ENCODE results near the gene MEF2A.
"Not testable (repeated sequence)": the region's sequence is repeated elsewhere in the genome, so short reads cannot be mapped to it uniquely, and the experiment has no call there.

The MEF2A gene

GRCh38 chr15:99727330-99727729 lies 161.5 kb downstream of the MEF2A start:
- no peak for FAIRE-seq
- no peak for DNase-seq (ENCODE audit: low spot score)

GRCh38 chr15:99727733-99728132 lies 161.9 kb downstream of the MEF2A start:
- FAIRE-seq (no peak), DNase-seq (ENCODE audit: low spot score) (no peak)

GRCh38 chr15:99728916-99729315 lies 163.1 kb downstream of the MEF2A start:
- FAIRE-seq (no peak), DNase-seq (ENCODE audit: low spot score) (no peak)

GRCh38 chr15:99729327-99729726 lies 163.5 kb downstream of the MEF2A start:
- DNase-seq (ENCODE audit: low spot score) (no peak), FAIRE-seq (no peak)

GRCh38 chr15:99729920-99730319 lies 164.1 kb downstream of the MEF2A start:
- FAIRE-seq (no peak), DNase-seq (ENCODE audit: low spot score) (no peak)

GRCh38 chr15:99731336-99732123 lies 165.7 kb downstream of the MEF2A start:
- FAIRE-seq: no peak
- DNase-seq (ENCODE audit: low spot score): no peak

GRCh38 chr15:99732124-99732750 lies 166.5 kb downstream of the MEF2A start:
- DNase-seq (ENCODE audit: low spot score): no peak
- no peak for FAIRE-seq

GRCh38 chr15:99732751-99733267 lies 167.0 kb downstream of the MEF2A start:
- no peak for DNase-seq (ENCODE audit: low spot score)
- no peak for FAIRE-seq

GRCh38 chr15:99733268-99734039 lies 167.7 kb downstream of the MEF2A start, which contains the start of gene LYSMD4:
Gene LYSMD4, minus strand, starts transcription at chr15:99733437. Its CDS starts 1,438 bp downstream, at chr15:99731999.
- peak; percentile 100 for DNase-seq (ENCODE audit: low spot score)
- peak; percentile 65 for FAIRE-seq

- DNase-seq (ENCODE audit: low spot score); FAIRE-seq: not testable (repeated sequence)
These were observed 168.2 kb downstream of the MEF2A start for GRCh38 chr15:99734040-99734291.

GRCh38 chr15:99734575-99734974 lies 168.8 kb downstream of the MEF2A start:
- FAIRE-seq (no peak), DNase-seq (ENCODE audit: low spot score) (no peak)

GRCh38 chr15:99735868-99736267 lies 170.1 kb downstream of the MEF2A start:
- DNase-seq (ENCODE audit: low spot score) (no peak), FAIRE-seq (no peak)

- no peak for DNase-seq (ENCODE audit: low spot score)
- FAIRE-seq: no peak
These were observed 170.9 kb downstream of the MEF2A start for GRCh38 chr15:99736702-99737101.

GRCh38 chr15:99738021-99738847 lies 172.4 kb downstream of the MEF2A start:
- FAIRE-seq (peak; percentile 9), DNase-seq (ENCODE audit: low spot score) (no peak)

GRCh38 chr15:99741835-99742234 lies 176.1 kb downstream of the MEF2A start:
- FAIRE-seq (no peak), DNase-seq (ENCODE audit: low spot score) (no peak)

- no peak for DNase-seq (ENCODE audit: low spot score)
- no peak for FAIRE-seq
These were observed 178.4 kb downstream of the MEF2A start for GRCh38 chr15:99744142-99744541.

- FAIRE-seq: peak; percentile 79
- no peak for DNase-seq (ENCODE audit: low spot score)
These were observed 179.7 kb downstream of the MEF2A start for GRCh38 chr15:99745370-99746086.

- DNase-seq (ENCODE audit: low spot score) (no peak), FAIRE-seq (no peak)
These were observed 183.6 kb downstream of the MEF2A start for GRCh38 chr15:99749386-99749785.

- FAIRE-seq: not testable (repeated sequence)
These were observed 184.5 kb downstream of the MEF2A start for GRCh38 chr15:99750326-99750725.

GRCh38 chr15:99752556-99752955 lies 186.8 kb downstream of the MEF2A start:
- DNase-seq (ENCODE audit: low spot score) (no peak), FAIRE-seq (no peak)

More at GRCh38 chr15:99750326-99750725, 184.5 kb downstream of the MEF2A start:
- not testable (repeated sequence) for DNase-seq (ENCODE audit: low spot score)
